GM12874 (cell line): ENCODE data around the gene LHCGR.

ENCODE experiments used
- TF ChIP-seq, protein P1 (sequence below): IDR thresholded peaks from 2 replicates; pipeline ENCODE4 v1.5.1; 2011; ENCODE audit warnings: low read depth, mild to moderate bottlenecking, control low read depth, low read length, moderate library complexity; ENCODE audit not compliant: insufficient read depth

Gene LHCGR

DNA sequence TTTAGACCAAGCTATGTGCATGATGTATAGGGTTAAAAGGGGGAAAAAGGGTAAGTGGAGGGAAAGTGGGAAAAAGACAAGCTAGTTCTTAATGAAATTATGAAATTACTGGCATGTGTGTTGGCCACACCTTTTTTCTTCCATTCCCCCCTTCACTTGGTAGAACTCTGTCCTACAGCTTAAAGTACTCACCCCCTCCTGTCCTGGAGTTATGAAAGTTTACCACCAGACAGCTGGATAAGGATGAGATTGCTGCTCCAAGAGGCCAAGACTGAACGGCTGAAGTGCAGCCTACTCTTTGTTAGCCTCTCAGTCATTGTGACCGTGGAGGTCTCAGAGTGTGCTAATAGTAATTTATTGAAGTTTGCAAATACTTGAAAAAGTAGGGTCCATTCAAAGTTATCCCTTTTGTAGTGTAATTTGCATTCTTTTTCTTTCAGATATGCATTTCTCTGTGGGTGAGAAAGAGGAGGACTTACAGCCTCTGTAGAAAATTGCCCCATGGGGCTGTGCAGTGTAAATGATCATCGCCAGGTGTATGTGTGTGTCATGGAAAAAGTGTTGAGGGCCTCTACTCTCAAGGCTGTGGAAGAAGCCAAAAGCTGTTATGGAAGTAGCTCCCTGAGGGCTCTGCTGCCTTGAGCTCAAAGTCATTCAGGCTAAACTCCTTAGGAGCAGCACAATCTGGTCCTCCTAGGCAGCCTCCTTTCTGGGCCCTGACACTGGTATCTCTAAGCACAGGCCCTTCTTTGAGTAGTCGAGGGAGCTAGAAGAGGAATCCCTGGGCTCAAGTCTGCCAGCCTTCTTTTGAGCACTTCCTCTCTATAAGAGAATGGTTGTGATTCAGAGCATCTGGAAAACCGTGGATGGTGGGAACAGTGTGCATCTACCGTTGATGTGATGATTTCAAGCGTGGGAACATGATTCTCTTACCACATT lies 46.2 kb downstream of the LHCGR start:
- TF ChIP-seq, protein P1, sequence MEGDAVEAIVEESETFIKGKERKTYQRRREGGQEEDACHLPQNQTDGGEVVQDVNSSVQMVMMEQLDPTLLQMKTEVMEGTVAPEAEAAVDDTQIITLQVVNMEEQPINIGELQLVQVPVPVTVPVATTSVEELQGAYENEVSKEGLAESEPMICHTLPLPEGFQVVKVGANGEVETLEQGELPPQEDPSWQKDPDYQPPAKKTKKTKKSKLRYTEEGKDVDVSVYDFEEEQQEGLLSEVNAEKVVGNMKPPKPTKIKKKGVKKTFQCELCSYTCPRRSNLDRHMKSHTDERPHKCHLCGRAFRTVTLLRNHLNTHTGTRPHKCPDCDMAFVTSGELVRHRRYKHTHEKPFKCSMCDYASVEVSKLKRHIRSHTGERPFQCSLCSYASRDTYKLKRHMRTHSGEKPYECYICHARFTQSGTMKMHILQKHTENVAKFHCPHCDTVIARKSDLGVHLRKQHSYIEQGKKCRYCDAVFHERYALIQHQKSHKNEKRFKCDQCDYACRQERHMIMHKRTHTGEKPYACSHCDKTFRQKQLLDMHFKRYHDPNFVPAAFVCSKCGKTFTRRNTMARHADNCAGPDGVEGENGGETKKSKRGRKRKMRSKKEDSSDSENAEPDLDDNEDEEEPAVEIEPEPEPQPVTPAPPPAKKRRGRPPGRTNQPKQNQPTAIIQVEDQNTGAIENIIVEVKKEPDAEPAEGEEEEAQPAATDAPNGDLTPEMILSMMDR: no peak

DNA sequence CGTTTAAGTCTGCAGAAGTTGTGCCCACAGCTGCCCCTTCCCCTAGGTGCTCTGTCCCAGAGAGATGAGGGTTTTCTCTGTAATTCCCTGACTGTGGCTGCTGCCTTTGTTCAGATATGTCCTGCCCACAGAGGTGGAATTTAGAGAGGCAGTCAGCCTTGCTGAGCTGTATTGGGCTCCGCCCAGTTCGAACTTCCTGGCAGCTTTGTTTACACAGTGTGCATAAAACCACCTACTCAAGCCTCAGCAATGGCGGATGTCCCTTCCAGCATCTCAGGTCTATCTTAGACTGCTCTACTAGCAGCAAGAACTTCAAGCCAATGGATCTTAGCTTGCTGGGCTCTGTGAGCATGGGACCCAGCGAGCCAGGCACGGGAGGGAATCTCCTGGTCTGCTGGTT lies 48.1 kb downstream of the LHCGR start:
- TF ChIP-seq, protein P1: no peak

DNA sequence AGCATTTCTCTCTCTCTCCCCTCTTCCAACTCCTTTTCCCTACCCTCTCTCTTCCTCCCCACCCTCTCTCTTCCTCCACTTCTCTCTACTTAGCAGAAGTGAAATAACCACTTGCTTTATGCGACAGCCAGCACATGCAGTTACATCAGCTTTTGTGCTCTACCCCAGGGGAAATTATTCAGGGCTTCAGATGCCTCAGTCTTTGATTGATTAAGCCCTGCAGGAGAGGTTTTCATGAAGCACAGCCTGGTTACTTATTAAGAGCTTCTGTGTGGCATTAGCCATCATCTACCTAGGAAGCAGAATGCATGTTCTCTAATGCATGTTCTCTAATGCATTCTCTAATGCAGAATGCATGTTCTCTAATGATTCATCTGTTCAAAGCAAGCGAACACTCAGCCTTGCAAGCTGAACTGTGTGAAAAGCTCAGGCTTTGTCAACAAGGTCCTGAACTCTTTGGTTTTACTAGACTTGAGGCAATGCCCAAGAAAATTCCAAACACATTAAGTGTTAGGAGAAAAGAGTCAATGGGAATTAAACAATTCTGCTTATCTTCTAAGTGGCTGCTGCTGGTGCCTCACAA lies 56.1 kb downstream of the LHCGR start:
- TF ChIP-seq, protein P1: no peak

DNA sequence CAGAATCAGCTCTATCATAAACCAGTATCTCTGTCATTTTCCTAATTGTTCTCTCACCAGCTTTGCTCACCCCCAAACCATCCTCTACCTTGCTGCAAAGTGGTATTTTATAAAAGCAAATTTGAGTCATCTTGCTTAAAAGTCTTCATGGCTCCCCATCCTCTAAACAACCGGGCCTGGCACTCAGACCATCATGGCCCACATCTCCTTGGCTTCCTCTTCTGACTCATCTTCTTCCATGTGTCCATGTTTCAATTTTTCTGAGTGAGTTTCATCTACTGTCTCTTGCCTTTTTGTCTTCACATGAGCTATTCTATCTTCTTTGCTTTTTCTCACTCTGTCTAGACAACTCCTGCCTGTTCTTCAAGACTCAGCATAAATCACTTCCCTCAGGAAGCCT lies 58.6 kb downstream of the LHCGR start:
- TF ChIP-seq, protein P1: no peak

DNA sequence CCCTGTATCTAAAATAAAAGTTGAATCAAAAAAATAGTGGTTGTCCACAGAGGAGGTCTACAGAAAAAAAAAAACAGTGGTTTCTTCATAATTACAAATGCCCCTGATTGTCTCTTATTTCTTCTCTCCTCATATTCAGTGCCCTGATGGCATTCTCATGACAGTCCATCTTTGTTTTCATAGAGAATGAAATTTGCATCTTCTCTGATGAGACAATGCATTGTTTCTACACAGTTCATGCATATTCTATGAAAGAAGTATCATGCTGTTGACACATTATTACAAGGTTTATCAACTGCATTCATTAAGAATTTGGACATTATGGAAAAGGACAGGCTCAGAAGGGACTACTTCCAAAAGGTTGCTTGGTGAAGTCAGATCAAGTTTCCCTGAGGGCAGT lies 59.5 kb downstream of the LHCGR start:
- TF ChIP-seq, protein P1: no peak

DNA sequence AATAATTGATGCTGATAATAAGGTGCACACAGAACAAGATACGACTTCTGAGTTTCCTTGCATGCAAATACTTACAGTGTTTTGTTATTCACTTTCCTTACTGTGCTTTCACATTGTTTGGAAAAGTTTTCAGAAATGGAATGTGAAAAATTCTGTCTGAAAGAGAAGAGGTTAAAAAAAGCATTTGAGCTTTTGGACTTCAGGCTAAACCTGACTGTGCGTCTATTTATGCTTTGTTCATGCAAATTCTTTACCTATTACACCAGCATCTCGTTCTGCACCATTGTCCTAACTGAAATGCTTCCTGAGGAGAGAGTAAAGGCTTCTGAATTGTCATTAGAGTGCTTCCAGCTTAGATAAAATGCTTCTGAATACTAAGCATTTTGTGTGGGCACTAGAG lies 61.4 kb downstream of the LHCGR start:
- TF ChIP-seq, protein P1: no peak

DNA sequence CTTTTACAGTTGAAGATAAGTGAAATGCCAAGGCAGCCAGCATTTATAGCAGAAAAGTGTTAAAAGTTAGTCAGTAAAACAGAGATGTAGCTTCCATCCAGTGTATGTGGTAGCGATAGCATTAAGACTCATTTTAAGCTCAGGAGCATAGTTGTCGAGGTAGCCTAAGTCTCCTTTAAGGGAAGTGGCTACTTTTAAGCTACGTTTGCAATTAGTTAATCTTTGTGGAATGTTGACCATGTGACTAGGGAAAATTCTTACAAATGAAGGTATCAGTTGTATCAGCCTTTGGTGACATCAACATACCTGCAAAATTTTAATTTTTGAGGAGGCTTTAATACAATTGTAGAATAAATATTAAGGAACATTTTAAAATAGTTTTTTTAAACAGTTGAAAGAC lies 61.9 kb downstream of the LHCGR start:
- TF ChIP-seq, protein P1: no peak
